Hindlimb muscle (tissue), 1 donor: ENCODE results near the gene SCML1. TPM values are rescaled to one million over a fixed set of nuclear protein-coding genes. Genes with fewer than 3 reads are reported as not detected.
"Not testable (repeated sequence)": the region's sequence is repeated elsewhere in the genome, so short reads cannot be mapped to it uniquely, and the experiment has no call there.

Source experiments
- DNase-seq: peaks from one replicate; pipeline ENCODE4 v3.0.0-alpha.2; 2013
- polyA plus RNA-seq: library from polyadenylated mRNA; unstranded; fragments of 120-200 nt; gene quantifications from one replicate; pipeline ENCODE4 v1.2.1, GENCODE V29; 2013; ENCODE audit not compliant: insufficient read length

SCML1 gene
- polyA plus RNA-seq, 1 donor = 12.3 TPM

DNA sequence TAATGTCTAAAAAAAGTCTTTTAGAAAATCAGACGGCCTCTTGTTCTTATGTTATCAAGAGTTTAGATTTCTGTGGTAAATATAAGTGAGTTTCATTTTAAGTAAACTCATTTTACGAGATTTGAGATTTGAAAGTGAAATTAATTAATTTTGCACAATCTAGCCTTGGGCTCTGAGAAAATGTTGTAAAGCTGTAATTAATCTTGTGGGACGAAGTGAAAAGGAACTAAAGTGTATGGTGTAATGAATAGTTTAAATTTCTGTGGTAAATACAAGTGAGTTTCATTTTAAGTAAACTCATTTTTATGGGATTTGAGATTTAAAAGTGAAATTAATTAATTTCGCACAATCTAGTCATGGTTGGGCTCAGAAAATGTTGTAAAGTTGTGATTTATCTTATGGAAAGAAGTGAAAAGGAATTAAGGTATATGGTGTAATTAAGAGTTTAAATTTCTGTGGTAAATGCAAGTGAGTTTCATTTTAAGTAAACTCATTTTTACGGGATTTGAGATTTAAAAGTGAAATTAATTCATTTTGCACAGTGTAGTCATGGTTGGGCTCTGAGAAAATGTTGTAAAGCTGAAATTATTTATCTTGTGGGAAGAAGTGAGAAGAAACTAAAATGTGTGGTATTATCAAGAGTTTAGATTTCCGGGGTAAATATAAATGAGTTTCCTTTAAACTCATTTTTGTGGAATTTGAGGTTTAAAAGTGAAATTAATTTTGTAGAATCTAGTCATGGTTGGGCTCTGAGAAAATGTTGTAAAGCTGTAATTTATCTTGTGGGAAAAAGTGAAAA, 1.6 kb downstream of the SCML1 start:
- no peak for DNase-seq

DNA sequence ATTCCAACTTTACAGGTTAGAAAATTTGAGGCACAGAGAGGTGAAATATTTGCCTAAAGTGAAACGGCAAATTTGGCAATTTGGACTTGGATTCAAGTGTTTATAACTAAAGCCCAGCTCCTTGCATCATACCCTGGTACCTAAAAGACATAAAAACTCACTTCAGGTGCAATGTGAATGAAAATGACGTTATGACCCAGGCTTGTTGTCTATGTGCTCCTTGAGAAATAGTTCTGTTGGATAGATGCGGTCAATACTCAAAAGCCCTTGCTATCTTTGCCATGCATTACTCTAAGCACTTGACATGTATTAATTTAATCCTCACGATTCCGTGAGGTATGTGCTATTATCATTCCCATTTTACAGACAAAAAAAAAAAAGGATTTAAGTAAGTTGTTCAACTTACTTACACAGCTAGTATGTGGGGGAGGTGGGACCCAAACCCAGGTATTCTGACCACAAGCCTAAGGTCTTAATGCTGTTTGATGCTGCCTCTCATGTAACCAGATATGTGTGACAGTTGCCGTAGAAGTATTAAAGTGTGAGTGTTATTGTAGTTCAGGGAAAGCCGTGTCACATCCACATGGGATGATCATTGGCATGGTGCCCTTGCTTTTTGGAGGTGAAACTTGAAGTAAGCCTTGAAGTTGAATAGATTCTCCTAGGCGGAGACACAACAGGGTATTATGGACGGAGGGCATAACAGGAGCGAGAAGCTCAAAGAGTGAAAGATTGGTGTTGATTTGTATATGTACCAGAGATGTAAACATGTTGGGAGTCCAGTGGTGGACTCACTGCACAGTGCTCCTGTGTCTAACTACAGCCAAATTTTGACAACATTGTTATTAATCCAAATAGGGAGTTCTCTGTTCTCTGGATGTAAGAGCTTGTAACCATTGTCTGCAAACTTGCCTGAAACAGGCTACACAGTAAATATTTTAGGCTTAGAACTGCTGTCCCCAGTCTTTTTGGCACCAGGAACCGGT, 3.1 kb downstream of the SCML1 start:
- DNase-seq = no peak

DNA sequence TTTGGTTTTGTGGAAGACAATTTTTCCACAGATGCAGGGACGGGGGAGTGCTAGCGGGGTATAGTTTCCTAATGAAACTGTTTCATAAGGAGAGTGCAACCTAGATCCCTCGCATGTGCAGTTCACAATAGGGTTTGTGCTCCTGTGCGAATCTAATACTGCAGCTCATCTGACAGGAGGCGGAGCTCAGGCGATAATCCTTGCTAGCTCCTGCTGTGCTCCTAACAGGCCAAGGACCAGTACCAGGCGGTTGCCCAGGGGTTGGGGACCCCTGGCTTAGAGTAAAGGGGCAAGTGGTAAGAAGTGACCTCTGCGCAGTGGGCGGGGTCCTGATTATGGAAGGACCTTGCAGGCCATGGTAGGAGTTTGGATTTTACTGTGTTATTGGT, 3.8 kb downstream of the SCML1 start:
- DNase-seq = no peak

DNA sequence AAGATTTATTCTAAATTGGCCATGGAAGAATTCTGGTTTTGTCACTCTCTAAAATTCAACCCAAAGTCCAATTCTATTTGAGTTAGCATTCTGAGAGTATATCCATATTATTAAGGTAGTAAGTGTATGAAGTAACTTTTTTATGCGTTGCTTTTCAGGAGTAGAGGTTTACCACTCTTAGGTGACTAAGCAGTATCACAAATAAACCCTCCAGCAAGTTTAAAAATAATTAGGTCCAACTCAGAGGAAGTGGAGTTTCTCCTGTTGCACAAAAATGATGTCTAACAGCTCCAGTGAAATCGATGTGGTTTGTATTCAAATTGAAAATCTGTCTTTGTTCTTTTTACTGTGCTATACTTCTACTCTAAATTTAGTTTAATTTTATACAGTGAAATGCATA, 6.6 kb downstream of the SCML1 start:
- DNase-seq = no peak

DNA sequence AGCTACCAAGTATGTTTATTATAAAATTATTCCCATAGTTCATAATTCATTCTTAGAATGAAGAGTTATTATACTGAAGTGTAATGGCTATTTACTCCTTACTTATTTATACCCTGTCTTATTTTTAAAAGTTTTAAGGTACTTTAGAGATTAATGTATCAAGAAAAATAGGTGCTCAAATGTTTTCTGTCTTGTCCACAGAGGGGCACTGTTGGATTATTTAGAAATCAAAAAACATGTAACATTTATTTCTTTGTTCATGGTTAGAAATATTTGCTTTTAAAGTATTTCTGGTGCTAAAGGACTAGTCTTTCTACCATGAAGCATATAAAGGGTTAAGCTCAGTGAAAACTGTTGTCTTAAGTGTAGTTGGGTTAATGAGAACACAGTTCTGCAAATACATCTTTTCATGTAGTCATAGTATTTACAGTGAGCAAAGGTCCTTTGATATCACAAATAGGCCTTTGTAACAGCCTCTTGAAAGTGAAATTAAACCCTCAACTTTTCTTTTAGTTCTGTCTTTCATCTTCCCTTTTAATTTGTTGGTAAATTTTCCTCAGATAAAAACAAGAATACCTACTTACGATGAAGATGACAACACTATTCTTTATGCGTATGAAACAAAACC, 7.7 kb downstream of the SCML1 start:
- DNase-seq = no peak

DNA sequence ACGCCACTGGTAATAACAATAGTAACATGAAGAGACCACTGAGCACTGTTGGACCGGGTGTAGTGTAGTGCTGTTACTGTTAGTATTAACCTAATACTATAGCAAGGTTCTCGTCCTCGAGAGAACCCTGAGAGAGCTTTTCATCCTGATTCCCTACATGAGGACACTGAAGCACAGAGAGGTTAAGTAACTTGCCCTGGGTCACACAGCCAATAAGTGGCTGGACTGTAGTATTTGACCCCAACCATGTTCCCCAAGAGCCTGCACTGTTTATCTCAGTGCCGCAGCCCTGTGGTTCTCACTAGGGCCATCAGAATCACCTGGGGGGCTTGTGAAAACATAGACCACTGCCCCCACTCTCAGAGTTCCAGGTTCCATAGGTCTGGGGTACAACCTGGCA, 10.4 kb downstream of the SCML1 start:
- DNase-seq = no peak

DNA sequence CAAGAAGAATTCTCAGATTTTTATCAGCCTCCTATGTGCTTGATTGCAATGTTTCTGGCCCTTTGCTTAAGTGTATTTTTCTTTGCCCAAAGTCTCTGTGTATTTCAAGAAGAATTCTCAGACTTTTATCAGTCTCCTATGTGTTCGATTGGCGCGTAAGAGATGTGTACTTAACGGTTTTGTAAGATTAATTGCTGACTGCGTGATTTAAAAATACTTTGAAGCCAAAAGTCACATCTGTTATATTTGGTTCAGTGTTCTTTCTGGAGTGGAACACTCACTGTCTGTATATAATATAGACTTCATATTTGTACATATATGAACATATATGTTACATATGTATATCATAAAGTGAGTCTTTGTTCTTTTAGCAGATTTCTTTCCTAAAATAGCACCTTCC, 11.4 kb downstream of the SCML1 start:
- no peak for DNase-seq

DNA sequence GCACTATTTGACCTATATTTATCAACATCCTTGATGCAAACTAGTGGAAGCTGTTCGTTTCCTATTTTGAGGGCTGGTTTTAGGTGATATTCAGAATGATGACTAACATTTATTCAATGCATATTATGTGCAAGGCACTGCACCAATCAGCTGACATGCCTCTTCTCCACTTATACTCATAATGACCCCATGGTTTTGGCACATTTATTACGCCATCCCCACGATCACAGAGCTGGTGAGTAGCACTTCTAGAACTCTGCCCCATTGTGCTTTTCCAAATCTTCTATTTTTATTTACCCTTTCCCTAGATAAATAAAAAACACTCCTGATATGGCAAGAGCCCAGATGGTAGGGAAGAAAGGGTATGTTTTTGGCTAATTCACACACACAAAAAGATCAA, 13.1 kb downstream of the SCML1 start:
- DNase-seq = no peak

DNA sequence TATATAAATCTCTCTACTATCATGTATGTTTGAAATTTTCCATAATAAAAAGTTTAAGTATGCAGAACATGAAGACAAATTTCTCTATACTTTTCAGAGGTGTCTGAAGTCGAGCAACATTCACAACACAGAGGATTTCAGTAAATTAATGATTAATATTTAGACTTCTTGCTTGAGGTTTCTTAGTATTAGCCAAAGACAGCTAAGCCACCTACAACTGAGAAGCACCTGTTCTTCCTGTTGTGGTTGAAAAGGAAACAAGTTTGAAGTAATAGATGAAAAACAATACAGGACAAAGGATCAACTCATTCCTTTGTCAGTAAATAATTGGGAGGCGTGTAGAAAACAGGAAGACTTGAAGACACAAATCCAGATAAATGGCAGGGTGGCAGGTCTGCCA, 21.1 kb downstream of the SCML1 start:
- DNase-seq = no peak

DNA sequence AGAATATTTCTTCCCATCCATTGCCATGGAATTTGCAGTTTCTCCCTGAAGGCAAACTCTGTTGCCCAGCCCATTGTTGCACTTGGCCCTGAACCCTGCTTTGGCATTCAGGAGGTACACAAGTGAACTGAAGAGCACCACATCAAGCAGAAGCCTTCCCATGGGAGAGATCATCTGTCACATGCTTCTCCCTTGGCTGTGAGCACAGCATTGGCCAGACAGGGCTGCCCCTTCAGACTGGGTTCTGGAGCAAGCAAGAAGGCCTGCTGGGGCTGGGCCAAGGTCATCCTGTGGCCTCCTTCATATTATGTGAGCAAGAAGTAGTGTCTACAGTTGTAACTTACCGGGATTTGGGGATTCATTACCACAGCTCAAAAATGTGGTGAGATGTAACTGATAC, 22.7 kb downstream of the SCML1 start:
- no peak for DNase-seq

DNA sequence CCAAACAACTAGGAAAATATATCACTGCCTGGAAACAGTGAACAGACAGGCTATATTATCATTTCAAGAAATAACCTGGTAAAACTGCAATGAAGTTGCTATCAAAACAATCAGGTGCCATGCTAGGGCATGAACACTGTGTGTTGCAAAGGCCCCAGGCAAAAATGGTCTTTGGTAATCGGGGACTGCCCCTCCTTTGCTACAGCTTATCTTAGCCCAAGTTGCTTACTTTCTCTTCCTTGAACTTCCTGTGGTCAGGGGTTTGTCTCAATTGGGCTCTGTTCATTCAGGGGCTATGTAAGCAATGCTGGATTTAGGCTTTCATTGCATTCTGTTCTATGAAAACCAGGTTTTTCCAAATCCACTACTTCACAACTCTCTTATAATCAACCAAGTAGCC, 30.4 kb downstream of the SCML1 start:
- no peak for DNase-seq

DNA sequence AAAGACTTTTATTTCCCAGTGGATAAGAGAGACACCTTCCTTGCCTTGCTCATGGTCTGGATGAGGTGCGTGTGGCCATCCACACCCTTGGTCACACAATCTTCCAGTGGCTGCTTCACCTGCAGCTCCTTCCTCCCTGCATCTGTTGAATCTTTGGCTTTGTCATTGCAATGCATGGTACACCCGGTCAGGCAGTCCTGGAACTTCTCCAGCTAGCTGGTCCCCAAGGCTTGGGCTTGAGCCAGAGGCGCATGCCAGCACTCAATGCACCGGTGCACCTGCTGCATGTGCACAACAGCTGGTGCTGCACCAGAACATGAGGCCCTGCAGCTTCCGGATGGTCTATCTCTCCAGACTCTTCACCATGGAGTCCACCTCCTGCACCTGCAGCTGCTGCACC, 31.7 kb downstream of the SCML1 start:
- no peak for DNase-seq

DNA sequence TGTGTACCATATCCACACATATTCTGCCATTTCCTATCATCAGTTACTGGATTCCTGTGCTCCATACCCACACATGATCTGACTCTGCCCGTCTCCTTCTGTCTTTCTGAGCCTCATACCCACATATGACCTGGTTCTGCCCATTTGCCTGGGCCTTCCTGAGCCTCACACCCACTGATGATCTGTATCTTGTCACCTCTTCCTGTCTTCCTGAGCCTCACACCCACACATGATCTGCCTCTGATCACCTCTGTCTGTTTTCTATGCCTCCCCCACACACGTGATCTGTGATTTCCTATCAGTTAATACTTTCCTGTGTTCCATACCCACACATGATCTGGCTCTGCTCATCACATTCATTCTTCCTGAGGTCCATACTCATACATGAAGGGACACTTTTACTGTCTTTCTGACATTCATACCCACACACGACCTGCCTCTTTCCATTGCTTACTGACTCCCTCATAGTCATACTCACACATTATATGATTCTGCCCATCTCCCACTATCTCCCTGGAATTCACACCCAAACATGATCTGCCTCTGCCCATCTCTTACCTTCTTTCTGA, 32.5 kb downstream of the SCML1 start:
- DNase-seq = no peak

DNA sequence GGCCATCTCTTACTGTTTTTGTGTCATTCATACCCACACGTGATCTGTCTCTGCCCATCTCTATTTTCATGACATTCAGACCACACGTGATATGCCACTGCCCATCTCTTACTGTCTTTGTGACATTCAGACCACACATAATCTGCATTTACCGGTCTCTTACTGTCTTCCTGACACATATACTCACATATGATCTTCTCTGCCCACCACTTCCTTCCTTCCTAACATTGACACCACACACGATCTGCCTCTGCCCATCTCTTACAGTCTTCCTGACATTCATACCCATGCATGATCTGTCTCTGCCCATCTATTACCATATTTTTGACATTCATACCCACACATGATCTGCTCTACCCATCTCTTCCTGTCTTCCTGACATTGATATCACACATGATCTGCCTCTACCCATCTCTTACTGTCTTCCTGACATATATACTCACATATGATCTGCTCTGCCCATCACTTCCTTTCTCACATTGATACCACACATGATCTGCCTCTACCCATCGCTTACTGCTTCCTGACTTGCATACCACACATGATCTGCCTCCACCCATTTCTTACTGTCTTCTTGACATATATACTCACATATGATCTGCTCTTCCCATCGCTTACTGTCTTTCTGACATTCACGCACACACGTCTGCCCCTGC, 36.1 kb downstream of the SCML1 start:
- DNase-seq = no peak

DNA sequence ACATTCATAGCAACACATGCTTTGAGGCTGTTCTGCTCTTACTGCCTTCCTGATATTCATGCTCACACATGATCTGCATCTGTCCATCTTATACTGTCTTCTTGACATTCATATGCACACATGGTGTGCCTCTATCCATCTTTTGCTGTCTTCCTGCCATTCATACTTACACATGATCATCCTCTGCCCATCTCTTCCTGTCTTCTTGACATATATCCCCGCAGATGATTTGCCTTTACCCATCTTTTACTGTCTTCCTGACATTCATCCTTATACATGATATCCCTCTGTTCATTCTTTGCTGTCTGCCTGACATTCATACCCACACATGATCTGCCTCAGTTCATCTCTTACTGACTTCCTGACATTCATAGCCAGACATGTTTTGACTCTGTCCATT, 36.8 kb downstream of the SCML1 start:
- DNase-seq = no peak

DNA sequence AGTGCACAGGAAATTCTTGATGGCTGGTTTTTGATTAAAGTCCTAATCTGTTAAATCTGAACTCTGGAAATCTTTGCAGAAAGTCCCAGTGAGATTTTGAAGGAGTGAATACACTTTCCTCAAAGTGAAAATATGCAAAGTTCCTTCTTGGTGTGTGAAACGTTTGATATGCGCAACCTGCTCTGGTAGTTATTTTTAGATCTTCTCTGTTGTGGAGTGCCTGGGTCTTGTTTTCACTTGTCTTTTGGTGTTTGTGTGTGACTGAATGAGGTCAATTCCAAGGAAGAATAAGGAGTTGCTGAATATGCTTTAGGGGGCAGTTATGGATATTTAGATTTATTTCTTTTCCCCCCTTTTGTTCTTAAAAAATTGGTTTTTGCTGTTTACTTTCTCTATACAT, 41.7 kb downstream of the SCML1 start:
- no peak for DNase-seq

DNA sequence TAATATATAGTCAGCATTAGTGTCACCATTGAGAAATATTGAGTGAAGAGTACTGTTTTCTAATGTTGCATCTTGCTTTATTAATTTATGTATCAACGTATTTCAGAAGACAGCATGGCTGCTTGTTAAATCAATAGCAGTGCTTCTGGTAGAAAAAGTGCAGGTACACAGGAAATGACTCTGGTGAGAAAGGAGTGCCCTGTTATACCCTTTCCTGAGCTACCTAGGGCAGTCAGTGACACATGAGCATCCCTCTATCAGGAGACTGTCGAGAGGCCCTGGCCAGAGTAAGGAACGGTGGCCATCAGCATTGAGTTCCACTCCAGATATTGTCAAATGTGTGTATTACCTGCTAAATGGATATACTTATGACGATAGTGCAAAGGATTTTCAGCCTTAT, 42.1 kb downstream of the SCML1 start:
- no peak for DNase-seq

DNA sequence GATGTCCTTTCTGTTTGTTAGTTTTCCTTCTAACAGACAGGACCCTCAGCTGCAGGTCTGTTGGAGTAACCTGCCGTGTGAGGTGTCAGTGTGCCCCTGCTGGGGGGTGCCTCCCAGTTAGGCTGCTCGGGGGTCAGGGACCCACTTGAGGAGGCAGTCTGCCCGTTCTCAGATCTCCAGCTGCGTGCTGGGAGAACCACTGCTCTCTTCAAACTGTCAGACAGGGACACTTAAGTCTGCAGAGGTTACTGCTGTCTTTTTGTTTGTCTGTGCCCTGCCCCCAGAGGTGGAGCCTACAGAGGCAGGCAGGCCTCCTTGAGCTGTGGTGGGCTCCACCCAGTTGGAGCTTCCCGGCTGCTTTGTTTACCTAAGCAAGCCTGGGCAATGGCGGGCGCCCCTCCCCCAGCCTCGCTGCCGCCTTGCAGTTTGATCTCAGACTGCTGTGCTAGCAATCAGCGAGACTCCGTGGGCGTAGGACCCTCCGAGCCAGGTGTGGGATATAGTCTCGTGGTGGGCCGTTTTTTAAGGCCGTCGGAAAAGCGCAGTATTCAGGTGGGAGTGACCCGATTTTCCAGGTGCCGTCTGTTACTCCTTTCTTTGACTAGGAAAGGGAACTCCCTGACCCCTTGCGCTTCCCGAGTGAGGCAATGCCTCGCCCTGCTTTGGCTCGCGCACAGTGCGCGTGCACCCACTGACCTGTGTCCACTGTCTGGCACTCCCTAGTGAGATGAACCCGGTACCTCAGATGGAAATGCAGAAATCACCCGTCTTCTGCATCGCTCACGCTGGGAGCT, 49.5 kb downstream of the SCML1 start:
- not testable (repeated sequence) for DNase-seq

DNA sequence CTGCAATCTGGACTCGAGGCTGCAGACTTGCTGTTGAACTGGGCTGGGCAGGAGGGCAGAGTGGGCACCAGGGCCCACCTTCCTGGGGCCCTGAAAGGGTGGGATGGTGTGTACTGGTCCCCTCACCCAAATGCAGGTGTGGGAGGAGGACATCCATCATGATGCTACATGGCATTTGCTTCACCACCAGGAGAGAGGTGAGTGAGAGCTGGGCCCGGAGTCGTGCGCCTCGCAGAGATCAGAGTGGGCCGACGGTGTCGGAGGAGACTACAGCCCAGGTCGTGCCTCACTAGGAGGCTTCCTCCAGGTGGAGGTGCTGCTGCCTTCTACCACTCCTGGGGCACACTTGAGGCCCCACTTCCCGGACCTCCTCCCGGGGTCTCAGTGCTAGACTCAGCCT, 50.3 kb downstream of the SCML1 start:
- DNase-seq = no peak

DNA sequence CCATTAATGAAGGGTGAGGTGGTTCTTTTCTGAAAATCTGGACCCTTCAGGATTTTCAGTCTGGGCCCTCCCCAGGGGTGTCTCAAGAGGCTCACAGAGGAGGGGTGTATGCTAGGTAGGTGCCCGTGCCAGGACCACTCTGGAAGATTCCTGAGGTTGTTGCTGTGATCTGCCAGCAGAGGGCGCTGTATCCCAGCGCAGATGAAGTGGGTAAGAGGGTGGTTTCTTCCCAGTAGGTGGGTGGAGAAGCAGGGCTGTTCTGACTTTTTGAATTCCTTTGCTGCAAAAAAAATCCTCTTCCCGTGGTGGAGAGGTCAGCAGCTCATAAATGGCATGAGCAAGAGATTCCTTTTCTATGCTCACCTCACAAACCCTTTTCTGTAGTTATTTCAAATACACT, 51.1 kb downstream of the SCML1 start:
- peak; percentile 13 for DNase-seq

DNA sequence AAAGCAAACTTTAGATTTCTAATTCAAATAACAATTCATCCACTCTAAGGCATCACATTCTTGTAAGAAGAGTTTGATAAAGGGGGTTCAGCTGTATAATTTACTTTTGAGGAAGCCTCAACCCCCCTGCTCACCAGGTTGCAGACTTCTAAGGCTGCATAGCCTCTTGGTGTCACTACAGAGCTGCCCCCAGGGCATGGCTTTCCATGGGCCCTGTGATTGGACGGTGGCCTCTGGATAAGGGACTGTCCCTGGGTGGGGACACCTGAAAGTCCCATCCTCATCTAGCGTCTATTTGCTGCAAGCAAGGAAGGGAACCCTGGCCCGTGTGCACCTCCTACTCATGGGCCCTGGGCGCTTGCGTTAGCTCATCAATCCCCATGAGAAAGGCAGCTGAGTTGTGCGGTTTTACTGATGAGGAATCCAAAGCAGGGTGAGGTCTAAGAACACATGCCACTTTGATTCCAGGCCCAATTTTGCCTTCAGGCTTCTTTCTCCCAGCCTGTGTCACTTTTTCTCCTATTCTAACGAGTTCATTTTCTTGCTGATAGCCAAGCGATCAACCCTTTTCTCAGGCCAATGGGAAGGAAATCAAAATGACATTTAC, 51.8 kb downstream of the SCML1 start:
- no peak for DNase-seq
